A549 (cell line): ENCODE results near the gene FKTN. TPM values are rescaled to one million over a fixed set of nuclear protein-coding genes. Genes with fewer than 3 reads are reported as not detected.
A peak's percentile ranks its signal among the peaks of the same experiment; 100 is the strongest.

Source experiments
- ATAC-seq, 2 experiments: fragments of 200-7000 bp in 1 of 2; fragments of >200 bp in 1 of 2; cut with Nextera tagmentation in 1 of 2; cut with Tn5 transposase in 1 of 2; 3 replicates each; pipeline versions ENCODE4 v1.8.0 to v1.9.1; 2018 to 2020; ENCODE audit warnings: mild to moderate bottlenecking in 1 of 2, moderate library complexity in 1 of 2
- CTCF ChIA-PET: fragments of 300-600 bp; sonication (Branson Sonifier 250); formaldehyde crosslinking; extraction: SDS; loops from one replicate; lab custom pipeline; 2021; ENCODE audit warnings: antibody characterized with exemption, inconsistent platforms; lab: Yijun Ruan, JAX
- POLR2A ChIA-PET: fragments of 350-600 bp; formaldehyde crosslinking; extraction: SDS; loops from one replicate; lab custom pipeline; 2021; ENCODE audit warnings: antibody characterized with exemption, inconsistent platforms; lab: Yijun Ruan, JAX
- DNase-seq, 2 experiments: peaks; one replicate each; pipeline versions ENCODE4 v3.0.0 to v3.0.0-alpha.2; 2011 to 2016; ENCODE audit warnings: low read depth in 1 of 2, low spot score in 1 of 2
- FAIRE-seq: peaks from 2 replicates; lab custom pipeline; 2011; peaks lifted over from hg19 to GRCh38; lab: Jason Lieb, UNC
- H3K27ac ChIP-seq, 2 experiments: fragments of >200 bp; sonication (Bioruptor Twin); formaldehyde crosslinking; 3 replicates each; pipeline ENCODE4 v1.5.1; 2016 to 2017
- H3K4me1 ChIP-seq: fragments of >200 bp; sonication (Bioruptor Twin); formaldehyde crosslinking; 3 replicates; pipeline ENCODE4 v1.6.1; 2016
- H3K4me2 ChIP-seq: fragments of >200 bp; sonication (Bioruptor Twin); formaldehyde crosslinking; 3 replicates; pipeline ENCODE4 v1.6.1; 2016
- H3K4me3 ChIP-seq: fragments of >200 bp; sonication (Bioruptor Twin); formaldehyde crosslinking; 3 replicates; pipeline ENCODE4 v1.5.1; 2016
- H3K9me3 ChIP-seq: fragments of >200 bp; sonication (Bioruptor Twin); formaldehyde crosslinking; 3 replicates; pipeline ENCODE4 v1.6.1; 2016
- BHLHE40 ChIP-seq: IDR thresholded peaks from 2 replicates; pipeline ENCODE4 v1.6.1; 2012; ENCODE audit warnings: low read depth, low read length, inconsistent platforms
- CBX2 ChIP-seq: fragments of 200-600 bp; sonication (generic); IDR thresholded peaks from 2 replicates; pipeline ENCODE4 v1.6.1; 2016; ENCODE audit warnings: low read depth, mild to moderate bottlenecking, borderline replicate concordance
- CHD2 ChIP-seq: fragments of 150-350 bp; IDR thresholded peaks from 2 replicates; pipeline ENCODE4 v1.6.1; 2014; ENCODE audit warnings: low read length; ENCODE audit not compliant: partially characterized antibody
- CTCF ChIP-seq: fragments of >200 bp; sonication (Bioruptor Twin); formaldehyde crosslinking; IDR thresholded peaks from 3 replicates; pipeline ENCODE4 v1.5.1; 2016
- EHF ChIP-seq: fragments of 250-450 bp; sonication (Bioruptor Pico); IDR thresholded peaks from 2 replicates; pipeline ENCODE4 v1.5.0; 2020; ENCODE audit warnings: mild to moderate bottlenecking
- EP300 ChIP-seq, 2 experiments: fragments of >200 bp; sonication (Bioruptor Twin); formaldehyde crosslinking; IDR thresholded peaks; 2 replicates in 1 of 2; 3 replicates in 1 of 2; pipeline ENCODE4 v1.6.1; 2016 to 2017
- ESRRA ChIP-seq: fragments of 150-350 bp; IDR thresholded peaks from 2 replicates; pipeline ENCODE4 v1.6.1; 2014; ENCODE audit warnings: mild to moderate bottlenecking, low read length, borderline replicate concordance
- FOSB ChIP-seq: fragments of 250-450 bp; sonication (Bioruptor Pico); IDR thresholded peaks from 2 replicates; pipeline ENCODE4 v1.5.0; 2020; ENCODE audit warnings: mild to moderate bottlenecking, moderate library complexity
- FOXS1 ChIP-seq: fragments of 250-450 bp; sonication (Bioruptor Pico); IDR thresholded peaks from 2 replicates; pipeline ENCODE4 v1.5.0; 2020; ENCODE audit warnings: mild to moderate bottlenecking, moderate library complexity
- HDAC2 ChIP-seq: fragments of 200-600 bp; sonication (generic); IDR thresholded peaks from 2 replicates; pipeline ENCODE4 v1.6.1; 2016
- HEYL ChIP-seq: fragments of 250-450 bp; sonication (Bioruptor Pico); IDR thresholded peaks from 2 replicates; pipeline ENCODE4 v1.8.0; 2021; ENCODE audit warnings: mild to moderate bottlenecking, moderate library complexity
- KDM5A ChIP-seq: fragments of 200-600 bp; sonication (generic); IDR thresholded peaks from 2 replicates; pipeline ENCODE4 v1.6.1; 2016; ENCODE audit warnings: antibody characterized with exemption, mild to moderate bottlenecking
- MYC ChIP-seq: IDR thresholded peaks from 2 replicates; pipeline ENCODE4 v1.6.1; 2012; ENCODE audit warnings: mild to moderate bottlenecking, inconsistent platforms, low read length, improper control_type of control experiment, borderline replicate concordance
- NPAS2 ChIP-seq: fragments of 250-450 bp; sonication (Bioruptor Pico); IDR thresholded peaks from 2 replicates; pipeline ENCODE4 v1.8.0; 2022; ENCODE audit warnings: mild to moderate bottlenecking, moderate library complexity, borderline replicate concordance
- RAD21 ChIP-seq, 2 experiments: fragments of >200 bp in 1 of 2; sonication (Bioruptor Twin) in 1 of 2; formaldehyde crosslinking in 1 of 2; IDR thresholded peaks in 1 of 2; conservative IDR thresholded peaks in 1 of 2; 2 replicates in 1 of 2; 3 replicates in 1 of 2; pipeline ENCODE4 v1.6.1; 2012 to 2018; ENCODE audit warnings: inconsistent platforms in 1 of 2
- REST ChIP-seq: fragments of 200-600 bp; sonication (generic); IDR thresholded peaks from 2 replicates; pipeline ENCODE4 v1.6.1; 2016; ENCODE audit warnings: antibody characterized with exemption, mild to moderate bottlenecking, moderate library complexity
- RFX5 ChIP-seq: fragments of 450-650 bp; IDR thresholded peaks from 2 replicates; pipeline ENCODE4 v1.7.1; 2014; ENCODE audit warnings: antibody characterized with exemption, mild to moderate bottlenecking, moderate library complexity
- RNF2 ChIP-seq: fragments of 200-600 bp; sonication (generic); IDR thresholded peaks from 2 replicates; pipeline ENCODE4 v1.6.1; 2016; ENCODE audit warnings: low read depth, mild to moderate bottlenecking, antibody characterized with exemption, moderate library complexity, borderline replicate concordance
- ZSCAN20 ChIP-seq: fragments of 250-450 bp; sonication (Bioruptor Pico); IDR thresholded peaks from 2 replicates; pipeline ENCODE4 v1.8.0; 2022; ENCODE audit warnings: mild to moderate bottlenecking, moderate library complexity
- WGBS: methylation state at CpG from one replicate; pipeline ENCODE4 v1.1.6; 2017; ENCODE audit errors: missing lambda C conversion rate; 5-methylcytosine and 5-hydroxymethylcytosine counted together
- polyA plus RNA-seq, 4 experiments: library from polyadenylated mRNA; depleted of rRNA in 3 of 4; stranded (reverse); fragments of >200 nt; fragmentation: RNase III in 1 of 4; extraction: RNeasy Plus Mini Kit Qiagen cat#74134 plus additional on column Dnase treatment in 1 of 4; gene quantifications; 2 replicates in 3 of 4; 3 replicates in 1 of 4; pipeline ENCODE4 v1.2.3, GENCODE V29; 2011 to 2017
- TF ChIP-seq, protein P1 (sequence below): fragments of >200 bp; sonication (Bioruptor Twin); formaldehyde crosslinking; IDR thresholded peaks from 2 replicates; pipeline ENCODE4 v1.6.1; 2016

The FKTN gene
- polyA plus RNA-seq, 2 of the 4 experiments (the other 2 are of a cell fraction): 10.3 to 21.0 TPM

- H3K4me1 ChIP-seq: no peaks in the 10 kb centered on the region
- peak in 1 of 2 experiments; percentile 49; a peak in 1 of 6 replicates for ATAC-seq
- H3K4me3 ChIP-seq: no peak overlapping the region
- POLR2A ChIA-PET: no interaction called here
- H3K4me2 ChIP-seq: no peak overlapping the region
- no peak overlapping the region for H3K27ac ChIP-seq
- CTCF ChIA-PET: interaction anchor here (0.9 to 1.6 kb wide), 6 partner anchors 10 to 80 kb away, joined by 3 to 9 read pairs (median 4); no protein-coding TSS in a partner anchor
- TF ChIP-seq RAD21 (conservative IDR thresholded peaks at IDR 0.05 in 1 of 2, IDR thresholded peaks at IDR 0.05 in 1 of 2): 0 out of 5 replicates have a peak, but pooled peaks of 1 of the 2 experiments have one; percentile 8
- peak; percentile 31; the same call in 2 of the 3 replicates for TF ChIP-seq CTCF
- no peak for TF ChIP-seq EP300 (IDR thresholded peaks at IDR 0.05)
- TF ChIP-seq BHLHE40: no peak
- TF ChIP-seq, all 56 proteins: peak for 2
- WGBS: 95% methylated on average over 4 of the region's 4 CpGs
- DNase-seq (no peak), FAIRE-seq (no peak)
- peaks cover 3% of the 10 kb centered on the region; the same call in 1 of the 3 replicates for H3K9me3 ChIP-seq
Observed at GRCh38 chr9:105637787-105638395, 80.0 kb downstream of the FKTN start.

DNA sequence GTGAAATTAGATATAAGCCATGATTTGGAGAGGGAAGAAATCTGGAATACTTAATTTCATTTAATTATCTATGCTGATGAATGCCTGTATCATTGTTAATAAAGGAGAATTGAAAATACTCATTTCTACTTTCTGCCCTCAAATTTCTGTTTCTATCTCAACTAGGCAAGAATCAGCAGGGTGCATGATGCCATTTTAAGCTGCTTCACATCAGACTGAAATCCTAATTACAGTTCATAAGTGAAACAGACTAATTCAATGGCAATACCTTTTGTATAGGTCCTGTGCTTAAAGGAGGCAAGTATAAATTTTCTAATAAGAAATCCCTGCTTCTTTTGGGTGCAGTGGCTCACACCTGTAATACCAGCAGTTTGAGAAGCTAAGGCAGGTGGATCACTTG, 82.0 kb downstream of the FKTN start:
- no peak overlapping the region for H3K4me3 ChIP-seq
- POLR2A ChIA-PET: no interaction called here
- no peak for DNase-seq
- TF ChIP-seq NPAS2 (CRISPR knock-in tag) (no peak), EHF (CRISPR knock-in tag) (no peak), CTCF (no peak), HEYL (CRISPR knock-in tag) (no peak), RFX5 (no peak), ESRRA (no peak), FOSB (CRISPR knock-in tag) (no peak), EP300 (IDR thresholded peaks at IDR 0.05) (no peak), CHD2 (no peak), CBX2 (no peak), FOXS1 (no peak), REST (no peak), KDM5A (no peak), RNF2 (no peak), ZSCAN20 (CRISPR knock-in tag) (no peak), HDAC2 (no peak), MYC (no peak)
- TF ChIP-seq, protein P1, sequence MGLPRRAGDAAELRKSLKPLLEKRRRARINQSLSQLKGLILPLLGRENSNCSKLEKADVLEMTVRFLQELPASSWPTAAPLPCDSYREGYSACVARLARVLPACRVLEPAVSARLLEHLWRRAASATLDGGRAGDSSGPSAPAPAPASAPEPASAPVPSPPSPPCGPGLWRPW: no peak
- H3K4me2 ChIP-seq: no peak overlapping the region
- peaks cover 3% of the 10 kb centered on the region; the same call in 1 of the 3 replicates for H3K9me3 ChIP-seq
- CTCF ChIA-PET: interaction anchor here (0.6 to 0.9 kb wide), 3 partner anchors 28 to 540 kb away, joined by 3 to 4 read pairs (median 3); no protein-coding TSS in a partner anchor
- no peak for FAIRE-seq
- H3K4me1 ChIP-seq: no peaks in the 10 kb centered on the region
- no peak for ATAC-seq
- no peak overlapping the region for H3K27ac ChIP-seq
